ENCODE results near the gene ZBTB49. TPM values are rescaled to one million over a fixed set of nuclear protein-coding genes. Genes with fewer than 3 reads are reported as not detected.
A peak's percentile ranks its signal among the peaks of the same experiment; 100 is the strongest.

The ZBTB49 gene
- total and polyA plus RNA-seq, 2 of the 13 experiments (the other 11 are each of a cell fraction or from before 2014, with no cell fraction given) = 3.3 to 4.3 TPM

GRCh38 chr4:4289941-4290850 lies at the start of gene ZBTB49, which contains the start of gene LYAR (continued):
- TF ChIP-seq TEAD2 (CRISPR knock-in tag; IDR thresholded peaks at IDR 0.05) (no peak), ZNF607 (CRISPR knock-in tag; IDR thresholded peaks at IDR 0.05; ENCODE audit: borderline replicate concordance) (peak; percentile 81; the same call in 1 of the 2 replicates), FLYWCH1 (CRISPR knock-in tag; IDR thresholded peaks at IDR 0.05) (no peak), ZSCAN20 (CRISPR knock-in tag; IDR thresholded peaks at IDR 0.05; ENCODE audit: borderline replicate concordance) (0 out of 2 replicates have a peak, but pooled peaks have one; percentile 44), ATF6 (CRISPR knock-in tag; conservative IDR thresholded peaks at IDR 0.05) (no peak), ZNF20 (CRISPR knock-in tag; IDR thresholded peaks at IDR 0.05) (no peak), ZNF12 (CRISPR knock-in tag; IDR thresholded peaks at IDR 0.05) (peak; percentile 57), ZNF557 (CRISPR knock-in tag; IDR thresholded peaks at IDR 0.05) (peak; percentile 53; the same call in 1 of the 2 replicates), MLX (CRISPR knock-in tag; IDR thresholded peaks at IDR 0.05) (no peak), ZFP36L2 (CRISPR knock-in tag; IDR thresholded peaks at IDR 0.05) (no peak), ZNF747 (CRISPR knock-in tag; IDR thresholded peaks at IDR 0.05; ENCODE audit: borderline replicate concordance) (0 out of 2 replicates have a peak, but pooled peaks have one; percentile 48), ZNF468 (CRISPR knock-in tag; IDR thresholded peaks at IDR 0.05) (peak; percentile 93; the same call in 1 of the 2 replicates), ZNF770 (CRISPR knock-in tag; IDR thresholded peaks at IDR 0.05) (no peak), ZFP1 (CRISPR knock-in tag; IDR thresholded peaks at IDR 0.05) (no peak), MEIS1 (CRISPR knock-in tag; IDR thresholded peaks at IDR 0.05; ENCODE audit: borderline replicate concordance) (no peak; the same call in 1 of the 2 replicates)
- TF ChIP-seq, protein P1, sequence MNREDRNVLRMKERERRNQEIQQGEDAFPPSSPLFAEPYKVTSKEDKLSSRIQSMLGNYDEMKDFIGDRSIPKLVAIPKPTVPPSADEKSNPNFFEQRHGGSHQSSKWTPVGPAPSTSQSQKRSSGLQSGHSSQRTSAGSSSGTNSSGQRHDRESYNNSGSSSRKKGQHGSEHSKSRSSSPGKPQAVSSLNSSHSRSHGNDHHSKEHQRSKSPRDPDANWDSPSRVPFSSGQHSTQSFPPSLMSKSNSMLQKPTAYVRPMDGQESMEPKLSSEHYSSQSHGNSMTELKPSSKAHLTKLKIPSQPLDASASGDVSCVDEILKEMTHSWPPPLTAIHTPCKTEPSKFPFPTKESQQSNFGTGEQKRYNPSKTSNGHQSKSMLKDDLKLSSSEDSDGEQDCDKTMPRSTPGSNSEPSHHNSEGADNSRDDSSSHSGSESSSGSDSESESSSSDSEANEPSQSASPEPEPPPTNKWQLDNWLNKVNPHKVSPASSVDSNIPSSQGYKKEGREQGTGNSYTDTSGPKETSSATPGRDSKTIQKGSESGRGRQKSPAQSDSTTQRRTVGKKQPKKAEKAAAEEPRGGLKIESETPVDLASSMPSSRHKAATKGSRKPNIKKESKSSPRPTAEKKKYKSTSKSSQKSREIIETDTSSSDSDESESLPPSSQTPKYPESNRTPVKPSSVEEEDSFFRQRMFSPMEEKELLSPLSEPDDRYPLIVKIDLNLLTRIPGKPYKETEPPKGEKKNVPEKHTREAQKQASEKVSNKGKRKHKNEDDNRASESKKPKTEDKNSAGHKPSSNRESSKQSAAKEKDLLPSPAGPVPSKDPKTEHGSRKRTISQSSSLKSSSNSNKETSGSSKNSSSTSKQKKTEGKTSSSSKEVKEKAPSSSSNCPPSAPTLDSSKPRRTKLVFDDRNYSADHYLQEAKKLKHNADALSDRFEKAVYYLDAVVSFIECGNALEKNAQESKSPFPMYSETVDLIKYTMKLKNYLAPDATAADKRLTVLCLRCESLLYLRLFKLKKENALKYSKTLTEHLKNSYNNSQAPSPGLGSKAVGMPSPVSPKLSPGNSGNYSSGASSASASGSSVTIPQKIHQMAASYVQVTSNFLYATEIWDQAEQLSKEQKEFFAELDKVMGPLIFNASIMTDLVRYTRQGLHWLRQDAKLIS (CRISPR knock-in tag; IDR thresholded peaks at IDR 0.05) = no peak
- TF ChIP-seq, protein P2, sequence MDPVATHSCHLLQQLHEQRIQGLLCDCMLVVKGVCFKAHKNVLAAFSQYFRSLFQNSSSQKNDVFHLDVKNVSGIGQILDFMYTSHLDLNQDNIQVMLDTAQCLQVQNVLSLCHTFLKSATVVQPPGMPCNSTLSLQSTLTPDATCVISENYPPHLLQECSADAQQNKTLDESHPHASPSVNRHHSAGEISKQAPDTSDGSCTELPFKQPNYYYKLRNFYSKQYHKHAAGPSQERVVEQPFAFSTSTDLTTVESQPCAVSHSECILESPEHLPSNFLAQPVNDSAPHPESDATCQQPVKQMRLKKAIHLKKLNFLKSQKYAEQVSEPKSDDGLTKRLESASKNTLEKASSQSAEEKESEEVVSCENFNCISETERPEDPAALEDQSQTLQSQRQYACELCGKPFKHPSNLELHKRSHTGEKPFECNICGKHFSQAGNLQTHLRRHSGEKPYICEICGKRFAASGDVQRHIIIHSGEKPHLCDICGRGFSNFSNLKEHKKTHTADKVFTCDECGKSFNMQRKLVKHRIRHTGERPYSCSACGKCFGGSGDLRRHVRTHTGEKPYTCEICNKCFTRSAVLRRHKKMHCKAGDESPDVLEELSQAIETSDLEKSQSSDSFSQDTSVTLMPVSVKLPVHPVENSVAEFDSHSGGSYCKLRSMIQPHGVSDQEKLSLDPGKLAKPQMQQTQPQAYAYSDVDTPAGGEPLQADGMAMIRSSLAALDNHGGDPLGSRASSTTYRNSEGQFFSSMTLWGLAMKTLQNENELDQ (CRISPR knock-in tag; IDR thresholded peaks at IDR 0.05; ENCODE audit: borderline replicate concordance) = no peak
